Measurements from ENCODE around the gene LSAMP. TPM values are rescaled to one million over a fixed set of nuclear protein-coding genes. Genes with fewer than 3 reads are reported as not detected.

Gene LSAMP
- total and polyA plus RNA-seq, 2 of the 13 experiments (the other 11 are each of a cell fraction or from before 2014, with no cell fraction given), result not detected

DNA sequence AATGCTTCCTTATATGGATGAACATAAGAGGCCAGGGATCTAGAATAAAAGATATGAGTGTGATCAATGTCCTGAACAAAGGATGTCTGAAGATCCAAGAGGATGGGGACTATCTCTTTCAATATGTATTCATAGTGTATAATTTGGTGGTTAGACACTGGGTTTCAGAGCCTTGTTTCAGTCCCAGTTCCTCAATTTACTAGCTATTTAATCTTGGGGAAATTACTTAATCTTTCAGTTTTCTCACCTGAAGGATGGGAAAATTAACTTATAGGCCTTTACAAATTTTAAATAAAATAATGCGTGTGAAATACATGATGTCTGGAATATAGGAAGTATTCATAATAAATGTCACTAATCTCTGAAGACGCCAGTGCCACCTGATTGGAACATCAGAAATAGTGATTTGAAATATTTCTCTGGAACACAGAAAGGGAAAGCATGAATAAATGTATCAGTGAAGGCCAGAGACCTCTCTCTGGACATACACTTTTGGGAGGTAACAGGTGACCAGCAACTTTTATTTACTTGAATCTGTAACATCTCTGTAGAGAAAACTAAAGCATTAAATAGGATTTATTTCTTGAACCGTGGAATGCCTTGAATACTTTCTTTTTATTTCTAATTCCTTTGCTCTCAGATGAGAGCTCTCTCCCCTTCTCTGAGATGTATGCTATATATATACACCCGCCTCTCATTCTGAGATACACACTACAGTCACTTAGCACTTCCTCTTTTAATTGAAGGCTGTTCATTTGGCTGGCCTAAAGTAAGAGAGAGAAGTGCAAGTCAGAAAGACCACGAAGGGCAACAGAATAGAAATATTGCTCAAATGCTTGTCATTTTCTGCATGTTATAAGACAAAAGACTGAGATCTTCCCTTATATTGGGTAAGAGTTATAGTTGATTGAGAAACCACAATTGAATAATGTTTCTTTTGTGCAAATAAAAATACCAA is 407.1 kb downstream of the LSAMP start:
- Histone ChIP-seq H3K4me2 (ENCODE audit: low read depth, low read length) (no peak overlapping the region), H3K27me3 (ENCODE audit: control insufficient read depth in 1 of 2, insufficient read depth in 2 of 2, low read length in 2 of 2) (no peaks in the 10 kb centered on the region), H3K27ac (ENCODE audit: extremely low read length, insufficient read depth, low read length) (no peak overlapping the region), H3K36me3 (replicated peaks in 1 of 2; ENCODE audit: control insufficient read depth in 1 of 2, insufficient read depth in 2 of 2, low read length in 2 of 2) (no peaks in the 10 kb centered on the region), H3K9ac (ENCODE audit: insufficient read depth, low read depth, low read length) (no peak overlapping the region), H3K9me3 (ENCODE audit: low read length) (no peaks in the 10 kb centered on the region), H4K20me1 (ENCODE audit: insufficient read depth, low read length) (no peaks in the 10 kb centered on the region), H3K79me2 (ENCODE audit: insufficient read depth, low read length) (no peaks in the 10 kb centered on the region), H3K4me3 (replicated peaks in 1 of 3; ENCODE audit: insufficient read depth in 1 of 3, low read depth in 2 of 3, low read length in 3 of 3) (no peak overlapping the region), H3K4me1 (ENCODE audit: insufficient read depth, low read length) (no peaks in the 10 kb centered on the region), H2AFZ (ENCODE audit: low read length) (no peak overlapping the region)
- intact Hi-C loops (cut with micrococcal nuclease; ENCODE audit: unreplicated experiment), result no loop called here
- ChIA-PET CTCF (ENCODE audit: low intra/inter-chr PET ratio, low total read pairs) (no interaction called here), POLR2A (no interaction called here)
- WGBS (ENCODE audit: low lambda C conversion rate), result 2% methylated on average over 5 of the region's 5 CpGs
- ATAC-seq, result no peak
- BruUV-seq (replicated peaks), result no TSS peak
- DNase-seq (ENCODE audit: low spot score), result no peak
- TF ChIP-seq ZNF672 (CRISPR knock-in tag; IDR thresholded peaks at IDR 0.05), result no peak
- TF ChIP-seq, protein P1, sequence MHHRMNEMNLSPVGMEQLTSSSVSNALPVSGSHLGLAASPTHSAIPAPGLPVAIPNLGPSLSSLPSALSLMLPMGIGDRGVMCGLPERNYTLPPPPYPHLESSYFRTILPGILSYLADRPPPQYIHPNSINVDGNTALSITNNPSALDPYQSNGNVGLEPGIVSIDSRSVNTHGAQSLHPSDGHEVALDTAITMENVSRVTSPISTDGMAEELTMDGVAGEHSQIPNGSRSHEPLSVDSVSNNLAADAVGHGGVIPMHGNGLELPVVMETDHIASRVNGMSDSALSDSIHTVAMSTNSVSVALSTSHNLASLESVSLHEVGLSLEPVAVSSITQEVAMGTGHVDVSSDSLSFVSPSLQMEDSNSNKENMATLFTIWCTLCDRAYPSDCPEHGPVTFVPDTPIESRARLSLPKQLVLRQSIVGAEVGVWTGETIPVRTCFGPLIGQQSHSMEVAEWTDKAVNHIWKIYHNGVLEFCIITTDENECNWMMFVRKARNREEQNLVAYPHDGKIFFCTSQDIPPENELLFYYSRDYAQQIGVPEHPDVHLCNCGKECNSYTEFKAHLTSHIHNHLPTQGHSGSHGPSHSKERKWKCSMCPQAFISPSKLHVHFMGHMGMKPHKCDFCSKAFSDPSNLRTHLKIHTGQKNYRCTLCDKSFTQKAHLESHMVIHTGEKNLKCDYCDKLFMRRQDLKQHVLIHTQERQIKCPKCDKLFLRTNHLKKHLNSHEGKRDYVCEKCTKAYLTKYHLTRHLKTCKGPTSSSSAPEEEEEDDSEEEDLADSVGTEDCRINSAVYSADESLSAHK (CRISPR knock-in tag; IDR thresholded peaks at IDR 0.05; ENCODE audit: borderline replicate concordance), result no peak
- no peak for TF ChIP-seq NFE2L1 (CRISPR knock-in tag; IDR thresholded peaks at IDR 0.05; ENCODE audit: borderline replicate concordance)
- TF ChIP-seq, protein P2, sequence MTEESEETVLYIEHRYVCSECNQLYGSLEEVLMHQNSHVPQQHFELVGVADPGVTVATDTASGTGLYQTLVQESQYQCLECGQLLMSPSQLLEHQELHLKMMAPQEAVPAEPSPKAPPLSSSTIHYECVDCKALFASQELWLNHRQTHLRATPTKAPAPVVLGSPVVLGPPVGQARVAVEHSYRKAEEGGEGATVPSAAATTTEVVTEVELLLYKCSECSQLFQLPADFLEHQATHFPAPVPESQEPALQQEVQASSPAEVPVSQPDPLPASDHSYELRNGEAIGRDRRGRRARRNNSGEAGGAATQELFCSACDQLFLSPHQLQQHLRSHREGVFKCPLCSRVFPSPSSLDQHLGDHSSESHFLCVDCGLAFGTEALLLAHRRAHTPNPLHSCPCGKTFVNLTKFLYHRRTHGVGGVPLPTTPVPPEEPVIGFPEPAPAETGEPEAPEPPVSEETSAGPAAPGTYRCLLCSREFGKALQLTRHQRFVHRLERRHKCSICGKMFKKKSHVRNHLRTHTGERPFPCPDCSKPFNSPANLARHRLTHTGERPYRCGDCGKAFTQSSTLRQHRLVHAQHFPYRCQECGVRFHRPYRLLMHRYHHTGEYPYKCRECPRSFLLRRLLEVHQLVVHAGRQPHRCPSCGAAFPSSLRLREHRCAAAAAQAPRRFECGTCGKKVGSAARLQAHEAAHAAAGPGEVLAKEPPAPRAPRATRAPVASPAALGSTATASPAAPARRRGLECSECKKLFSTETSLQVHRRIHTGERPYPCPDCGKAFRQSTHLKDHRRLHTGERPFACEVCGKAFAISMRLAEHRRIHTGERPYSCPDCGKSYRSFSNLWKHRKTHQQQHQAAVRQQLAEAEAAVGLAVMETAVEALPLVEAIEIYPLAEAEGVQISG (CRISPR knock-in tag; IDR thresholded peaks at IDR 0.05), result no peak
- TF ChIP-seq JUN (CRISPR knock-in tag; IDR thresholded peaks at IDR 0.05), result no peak
- no peak for TF ChIP-seq PTBP1 (IDR thresholded peaks at IDR 0.05; ENCODE audit: low read depth, low read length, poor library complexity, severe bottlenecking)
- in situ Hi-C loops (cut with HindIII; ENCODE audit: extremely low pct_ligation_motif_present, low pct_unique_long_range_greater_than_20kb), result no loop called here
- no peak for FAIRE-seq

Measured in HepG2 (cell line).